Trophoblast cell (in vitro differentiated cells and primary cell): Measurements from ENCODE around the gene SCFD2.

Experiments
- DNase-seq, 2 donors: peaks; one replicate each; pipeline ENCODE4 v3.0.0-alpha.2; 2016
- H2AFZ ChIP-seq: 2 replicates; pipeline ENCODE4 v1.6.1; 2013; ENCODE audit warnings: low read length, moderate library complexity, mild to moderate bottlenecking; ENCODE audit not compliant: insufficient read depth, poor library complexity
- H2AK5ac ChIP-seq: 2 replicates; pipeline ENCODE4 v1.6.1; 2013; ENCODE audit warnings: mild to moderate bottlenecking, low read length
- H2BK120ac ChIP-seq: 2 replicates; pipeline ENCODE4 v1.6.1; 2013; ENCODE audit warnings: low read length, mild to moderate bottlenecking, moderate library complexity; ENCODE audit not compliant: insufficient read depth, poor library complexity
- H2BK12ac ChIP-seq: 2 replicates; pipeline ENCODE4 v1.6.1; 2013; ENCODE audit warnings: mild to moderate bottlenecking, low read length, moderate library complexity
- H2BK5ac ChIP-seq: 2 replicates; pipeline ENCODE4 v1.6.1; 2013; ENCODE audit warnings: low read length, low read depth, moderate library complexity, mild to moderate bottlenecking; ENCODE audit not compliant: poor library complexity
- H3K14ac ChIP-seq: 2 replicates; pipeline ENCODE4 v1.6.1; 2013; ENCODE audit warnings: mild to moderate bottlenecking, low read length
- H3K18ac ChIP-seq: 2 replicates; pipeline ENCODE4 v1.6.1; 2013; ENCODE audit warnings: mild to moderate bottlenecking, low read length
- H3K23ac ChIP-seq: 2 replicates; pipeline ENCODE4 v1.6.1; 2013; ENCODE audit warnings: low read length
- H3K27ac ChIP-seq: 2 replicates; pipeline ENCODE4 v1.5.1; 2013; ENCODE audit warnings: low read depth, mild to moderate bottlenecking, inconsistent platforms, low read length, moderate library complexity
- H3K27me3 ChIP-seq: 2 replicates; pipeline ENCODE4 v1.6.1; 2013; ENCODE audit warnings: inconsistent platforms, mild to moderate bottlenecking, low read length, moderate library complexity; ENCODE audit not compliant: insufficient read depth
- H3K36me3 ChIP-seq, 2 experiments: 1 replicate in 1 of 2; 2 replicates in 1 of 2; pipeline ENCODE4 v1.6.1; 2013; ENCODE audit warnings: low read length in 2 of 2, mild to moderate bottlenecking in 2 of 2, moderate library complexity in 1 of 2; ENCODE audit not compliant: insufficient read depth in 2 of 2, control insufficient read depth in 1 of 2
- H3K4ac ChIP-seq: 2 replicates; pipeline ENCODE4 v1.6.1; 2013; ENCODE audit warnings: low read depth, mild to moderate bottlenecking, low read length, moderate library complexity
- H3K4me1 ChIP-seq, 2 experiments: 1 replicate in 1 of 2; 2 replicates in 1 of 2; pipeline ENCODE4 v1.6.1; 2013; ENCODE audit warnings: low read length in 2 of 2, mild to moderate bottlenecking in 2 of 2, moderate library complexity in 1 of 2; ENCODE audit not compliant: insufficient read depth in 2 of 2, control insufficient read depth in 1 of 2
- H3K4me2 ChIP-seq: 2 replicates; pipeline ENCODE4 v1.6.1; 2013; ENCODE audit warnings: inconsistent platforms, mild to moderate bottlenecking, low read length, moderate library complexity
- H3K4me3 ChIP-seq: 2 replicates; pipeline ENCODE4 v1.5.1; 2013; ENCODE audit warnings: mild to moderate bottlenecking, low read depth, low read length, inconsistent platforms
- H3K79me1 ChIP-seq: one replicate; pipeline ENCODE4 v1.6.1; 2013; ENCODE audit warnings: low read length
- H3K79me2 ChIP-seq: 2 replicates; pipeline ENCODE4 v1.6.1; 2013; ENCODE audit warnings: low read length, mild to moderate bottlenecking; ENCODE audit not compliant: control insufficient read depth, insufficient read depth, poor library complexity
- H3K9ac ChIP-seq: 2 replicates; pipeline ENCODE4 v1.6.1; 2013; ENCODE audit warnings: mild to moderate bottlenecking, low read length
- H3K9me3 ChIP-seq: 2 replicates; pipeline ENCODE4 v1.6.1; 2013; ENCODE audit warnings: low read depth, mild to moderate bottlenecking, control low read depth, inconsistent platforms, low read length; ENCODE audit not compliant: insufficient read depth
- H4K12ac ChIP-seq: 2 replicates; pipeline ENCODE4 v1.6.1; 2013; ENCODE audit warnings: low read depth, mild to moderate bottlenecking, low read length, moderate library complexity
- H4K8ac ChIP-seq: 2 replicates; pipeline ENCODE4 v1.6.1; 2013; ENCODE audit warnings: low read depth, mild to moderate bottlenecking, low read length, moderate library complexity
- H4K91ac ChIP-seq: one replicate; pipeline ENCODE4 v1.6.1; 2013; ENCODE audit warnings: low read depth, mild to moderate bottlenecking, low read length, moderate library complexity
- WGBS: extraction: QIAGEN DNeasy Blood & Tissue Kit; methylation state at CpG from one replicate; pipeline ENCODE4 v1.1.7; 2013; ENCODE audit warnings: missing lambda C conversion rate; ENCODE audit not compliant: insufficient read length, insufficient coverage; ENCODE audit errors: extremely low coverage; 5-methylcytosine and 5-hydroxymethylcytosine counted together

The SCFD2 gene

GRCh38 chr4:53055716-53056403, 310.0 kb downstream of the SCFD2 start:
- peak overlapping the region; percentile 21 for H2BK120ac ChIP-seq
- H4K8ac ChIP-seq = no peak overlapping the region
- no peak overlapping the region for H3K23ac ChIP-seq
- H3K4me3 ChIP-seq = no peak overlapping the region
- no peak overlapping the region for H4K12ac ChIP-seq
- H4K91ac ChIP-seq = peak overlapping the region; percentile 36
- H3K4me1 ChIP-seq = peaks cover 5 to 6% of the 10 kb centered on the region in 2 experiments
- H3K27me3 ChIP-seq = no peaks in the 10 kb centered on the region
- no peak for DNase-seq
- no peak overlapping the region for H3K4ac ChIP-seq
- H3K14ac ChIP-seq = no peak overlapping the region
- H2AK5ac ChIP-seq = no peak overlapping the region
- no peak overlapping the region for H2BK12ac ChIP-seq
- no peaks in the 10 kb centered on the region for H3K79me2 ChIP-seq
- H2AFZ ChIP-seq = no peak overlapping the region
- H3K4me2 ChIP-seq = no peak overlapping the region
- H2BK5ac ChIP-seq = peak overlapping the region; percentile 16
- no CpG with 5 or more reads among the region's 5 CpGs for WGBS
- no peak overlapping the region for H3K9ac ChIP-seq
- no peaks in the 10 kb centered on the region for H3K36me3 ChIP-seq
- no peak overlapping the region for H3K18ac ChIP-seq
- peaks cover 3% of the 10 kb centered on the region for H3K79me1 ChIP-seq
- peak overlapping the region; percentile 1 for H3K27ac ChIP-seq
- no peaks in the 10 kb centered on the region for H3K9me3 ChIP-seq

- no peak overlapping the region for H4K8ac ChIP-seq
- no peak overlapping the region for H3K4ac ChIP-seq
- no peak overlapping the region for H3K9ac ChIP-seq
- H3K79me2 ChIP-seq = no peaks in the 10 kb centered on the region
- no CpG with 5 or more reads among the region's 2 CpGs for WGBS
- H3K27me3 ChIP-seq = no peaks in the 10 kb centered on the region
- no peak overlapping the region for H2AFZ ChIP-seq
- DNase-seq = no peak
- H3K18ac ChIP-seq = no peak overlapping the region
- H2BK12ac ChIP-seq = no peak overlapping the region
- H3K79me1 ChIP-seq = peaks cover 3% of the 10 kb centered on the region
- H3K4me1 ChIP-seq = peaks cover 5 to 6% of the 10 kb centered on the region in 2 experiments
- peak overlapping the region; percentile 36 for H4K91ac ChIP-seq
- no peaks in the 10 kb centered on the region for H3K36me3 ChIP-seq
- no peak overlapping the region for H2AK5ac ChIP-seq
- H3K9me3 ChIP-seq = no peaks in the 10 kb centered on the region
- peak overlapping the region; percentile 16 for H2BK5ac ChIP-seq
- no peak overlapping the region for H3K14ac ChIP-seq
- no peak overlapping the region for H2BK120ac ChIP-seq
- peak overlapping the region; percentile 1 for H3K27ac ChIP-seq
- H3K4me3 ChIP-seq = no peak overlapping the region
- no peak overlapping the region for H4K12ac ChIP-seq
- H3K23ac ChIP-seq = no peak overlapping the region
- H3K4me2 ChIP-seq = no peak overlapping the region
Observed at GRCh38 chr4:53055274-53055673, 310.6 kb downstream of the SCFD2 start.

- H3K4me2 ChIP-seq = no peak overlapping the region
- no peak overlapping the region for H4K8ac ChIP-seq
- no peak overlapping the region for H2AFZ ChIP-seq
- H2BK120ac ChIP-seq = no peak overlapping the region
- H3K18ac ChIP-seq = no peak overlapping the region
- no CpG with 5 or more reads among the region's 4 CpGs for WGBS
- H2AK5ac ChIP-seq = no peak overlapping the region
- no peak overlapping the region for H4K91ac ChIP-seq
- peaks cover 3% of the 10 kb centered on the region in 2 experiments for H3K4me1 ChIP-seq
- H3K36me3 ChIP-seq = no peaks in the 10 kb centered on the region
- no peak overlapping the region for H3K9ac ChIP-seq
- H4K12ac ChIP-seq = no peak overlapping the region
- no peaks in the 10 kb centered on the region for H3K27me3 ChIP-seq
- no peak overlapping the region for H3K4ac ChIP-seq
- peaks cover 3% of the 10 kb centered on the region for H3K79me1 ChIP-seq
- no peak overlapping the region for H2BK5ac ChIP-seq
- H3K9me3 ChIP-seq = no peaks in the 10 kb centered on the region
- H3K23ac ChIP-seq = no peak overlapping the region
- no peak overlapping the region for H3K14ac ChIP-seq
- H3K79me2 ChIP-seq = no peaks in the 10 kb centered on the region
- H2BK12ac ChIP-seq = no peak overlapping the region
- no peak overlapping the region for H3K4me3 ChIP-seq
- DNase-seq = no peak
- no peak overlapping the region for H3K27ac ChIP-seq
Observed at GRCh38 chr4:53050361-53050774, 315.5 kb downstream of the SCFD2 start.

DNA sequence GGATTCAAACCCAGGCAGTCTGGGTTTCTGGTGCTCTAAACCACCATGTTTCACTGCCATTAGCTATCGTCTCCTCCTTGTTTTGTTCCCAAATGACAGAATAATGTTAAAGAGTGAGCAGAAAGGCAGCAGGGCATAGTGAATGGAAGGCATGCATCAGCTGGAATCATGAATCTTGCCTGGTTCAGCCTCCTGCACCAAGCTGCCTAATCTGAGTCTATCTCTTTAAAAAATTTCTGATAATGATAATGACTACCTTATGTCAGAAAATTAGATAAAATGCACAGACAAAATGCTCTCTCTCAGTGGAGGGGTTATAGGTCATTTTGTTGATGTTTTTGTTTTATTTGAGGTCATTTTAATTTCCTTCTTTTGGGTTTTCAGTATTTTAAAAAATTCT, 316.3 kb downstream of the SCFD2 start:
- H3K9me3 ChIP-seq = no peaks in the 10 kb centered on the region
- no peak overlapping the region for H3K14ac ChIP-seq
- no peak overlapping the region for H4K8ac ChIP-seq
- H3K4ac ChIP-seq = no peak overlapping the region
- no peak overlapping the region for H2BK120ac ChIP-seq
- H3K4me1 ChIP-seq = peaks cover 3% of the 10 kb centered on the region in 2 experiments
- no peak overlapping the region for H3K18ac ChIP-seq
- H3K23ac ChIP-seq = no peak overlapping the region
- no peak for DNase-seq
- no peak overlapping the region for H2AK5ac ChIP-seq
- no peaks in the 10 kb centered on the region for H3K36me3 ChIP-seq
- H3K27ac ChIP-seq = no peak overlapping the region
- no peaks in the 10 kb centered on the region for H3K79me1 ChIP-seq
- no peak overlapping the region for H3K9ac ChIP-seq
- no peak overlapping the region for H4K91ac ChIP-seq
- no peak overlapping the region for H2BK12ac ChIP-seq
- no peak overlapping the region for H2BK5ac ChIP-seq
- WGBS = no CpG with 5 or more reads among the region's 1 CpG
- H2AFZ ChIP-seq = no peak overlapping the region
- no peak overlapping the region for H4K12ac ChIP-seq
- no peak overlapping the region for H3K4me3 ChIP-seq
- H3K79me2 ChIP-seq = no peaks in the 10 kb centered on the region
- H3K4me2 ChIP-seq = no peak overlapping the region
- no peaks in the 10 kb centered on the region for H3K27me3 ChIP-seq
